HepG2 (cell line): Measurements from ENCODE around the gene LCORL. TPM values are rescaled to one million over a fixed set of nuclear protein-coding genes. Genes with fewer than 3 reads are reported as not detected.

Experiments used
- GABPB1 ChIP-seq: IDR thresholded peaks from 2 replicates; pipeline ENCODE4 v1.6.1; 2016; ENCODE audit warnings: mild to moderate bottlenecking, missing genetic modification reagents, moderate library complexity, missing compliant biosample characterization
- GPN1 ChIP-seq: sonication (generic); formaldehyde crosslinking; IDR thresholded peaks from 2 replicates; pipeline ENCODE4 v1.5.1; 2020; ENCODE audit warnings: missing genetic modification reagents, borderline replicate concordance
- POLR2A ChIP-seq, 2 experiments: IDR thresholded peaks; 2 replicates each; pipeline ENCODE4 v1.6.1; 2011; ENCODE audit warnings: low read depth in 2 of 2, low read length in 2 of 2, mild to moderate bottlenecking in 1 of 2, moderate library complexity in 1 of 2; ENCODE audit not compliant: insufficient read depth in 1 of 2
- SKI ChIP-seq: fragments of 450-650 bp; IDR thresholded peaks from one replicate; pipeline ENCODE4 v1.6.1; 2018; ENCODE audit warnings: mild to moderate bottlenecking; ENCODE audit not compliant: partially characterized antibody
- SP1 ChIP-seq, 2 experiments: fragments of 450-650 bp in 1 of 2; sonication (generic) in 1 of 2; formaldehyde crosslinking in 1 of 2; IDR thresholded peaks; 2 replicates each; pipeline versions ENCODE4 v1.4.0 to v1.6.1; 2016 to 2020; ENCODE audit warnings: missing genetic modification reagents in 1 of 2
- STAG1 ChIP-seq: sonication (generic); formaldehyde crosslinking; IDR thresholded peaks from 2 replicates; pipeline ENCODE4 v1.4.0; 2020; ENCODE audit warnings: missing genetic modification reagents
- TFAP4 ChIP-seq: sonication (generic); IDR thresholded peaks from 2 replicates; pipeline ENCODE4 v1.6.1; 2016; ENCODE audit warnings: low read depth, borderline replicate concordance
- WIZ ChIP-seq: sonication (generic); formaldehyde crosslinking; IDR thresholded peaks from 2 replicates; pipeline ENCODE4 v1.5.1; 2020; ENCODE audit warnings: mild to moderate bottlenecking, missing genetic modification reagents
- ZHX1 ChIP-seq: sonication (generic); formaldehyde crosslinking; IDR thresholded peaks from 2 replicates; pipeline ENCODE4 v1.8.1; 2022; ENCODE audit warnings: low read depth, mild to moderate bottlenecking, missing genetic modification reagents
- ZNF225 ChIP-seq: sonication (generic); formaldehyde crosslinking; IDR thresholded peaks from 2 replicates; pipeline ENCODE4 v1.4.0; 2020; ENCODE audit warnings: mild to moderate bottlenecking, missing genetic modification reagents
- ZNF451 ChIP-seq: sonication (generic); formaldehyde crosslinking; IDR thresholded peaks from 2 replicates; pipeline ENCODE4 v1.5.0; 2020; ENCODE audit warnings: mild to moderate bottlenecking, missing genetic modification reagents
- ZNF556 ChIP-seq: sonication (generic); formaldehyde crosslinking; IDR thresholded peaks from 2 replicates; pipeline ENCODE4 v1.4.0; 2020; ENCODE audit warnings: mild to moderate bottlenecking, missing genetic modification reagents, borderline replicate concordance
- ZNF646 ChIP-seq: sonication (generic); formaldehyde crosslinking; IDR thresholded peaks from 2 replicates; pipeline ENCODE4 v1.9.0; 2021; ENCODE audit warnings: mild to moderate bottlenecking, missing genetic modification reagents
- ZNF780A ChIP-seq: sonication (generic); formaldehyde crosslinking; IDR thresholded peaks from 2 replicates; pipeline ENCODE4 v1.8.0; 2022; ENCODE audit warnings: mild to moderate bottlenecking, missing genetic modification reagents, moderate library complexity
- polyA plus RNA-seq, 8 experiments: library from polyadenylated mRNA; depleted of rRNA in 3 of 8; stranded (reverse) in 7 of 8; unstranded in 1 of 8; fragments of >200 nt; fragmentation: Illumina TruSeq in 4 of 8; extraction: Trizol in 4 of 8; gene quantifications; 2 replicates each; pipeline versions ENCODE4 v1.2.1 to v1.2.3, GENCODE V29; 2011 to 2016; ENCODE audit warnings: low read depth in 4 of 8, missing spikeins in 1 of 8, mixed read lengths in 1 of 8; ENCODE audit not compliant: insufficient read depth in 1 of 8
- total RNA-seq, 5 experiments: library from RNA; depleted of rRNA; stranded (reverse); fragments of >200 nt; fragmentation: Illumina TruSeq; extraction: Trizol; gene quantifications; 2 replicates each; pipeline ENCODE4 v1.2.3, GENCODE V29; 2016; ENCODE audit warnings: low read depth in 1 of 5

Gene LCORL
- total and polyA plus RNA-seq, 2 of the 13 experiments (the other 11 are each of a cell fraction or from before 2014, with no cell fraction given): 5.3 to 14.5 TPM

- no peak for TF ChIP-seq ZNF646 (CRISPR knock-in tag)
- no peak for TF ChIP-seq SKI
- TF ChIP-seq TFAP4: no peak; the same call in 1 of the 2 replicates
- no peak for TF ChIP-seq ZNF556 (CRISPR knock-in tag)
- no peak for TF ChIP-seq STAG1 (CRISPR knock-in tag)
- TF ChIP-seq GPN1 (CRISPR knock-in tag): peak; percentile 12; the same call in 1 of the 2 replicates
- peak; percentile 85 for TF ChIP-seq ZNF225 (CRISPR knock-in tag)
- peak; percentile 96 for TF ChIP-seq ZNF780A (CRISPR knock-in tag)
- peak; percentile 92 for TF ChIP-seq SP1 (IDR thresholded peaks at IDR 0.05)
- TF ChIP-seq SP1 (CRISPR knock-in tag; IDR thresholded peaks at IDR 0.05): peak; percentile 86
- TF ChIP-seq POLR2A (IDR thresholded peaks at IDR 0.05; ENCODE audit: insufficient read depth in 1 of 2, low read depth in 2 of 2, low read length in 2 of 2): peak; percentile 95 to 97
- TF ChIP-seq ZNF451 (CRISPR knock-in tag): no peak
- no peak for TF ChIP-seq ZHX1 (CRISPR knock-in tag)
- TF ChIP-seq WIZ (CRISPR knock-in tag): no peak
- TF ChIP-seq GABPB1 (CRISPR knock-in tag): peak; percentile 97
These were observed 211.1 kb downstream of the LCORL start, which contains the start of the genes DCAF16 and NCAPG (continued) for GRCh38 chr4:17810260-17811077.
